ENCODE measurements around the gene VSIG2.
A peak's percentile ranks its signal among the peaks of the same experiment; 100 is the strongest.

The VSIG2 gene

DNA sequence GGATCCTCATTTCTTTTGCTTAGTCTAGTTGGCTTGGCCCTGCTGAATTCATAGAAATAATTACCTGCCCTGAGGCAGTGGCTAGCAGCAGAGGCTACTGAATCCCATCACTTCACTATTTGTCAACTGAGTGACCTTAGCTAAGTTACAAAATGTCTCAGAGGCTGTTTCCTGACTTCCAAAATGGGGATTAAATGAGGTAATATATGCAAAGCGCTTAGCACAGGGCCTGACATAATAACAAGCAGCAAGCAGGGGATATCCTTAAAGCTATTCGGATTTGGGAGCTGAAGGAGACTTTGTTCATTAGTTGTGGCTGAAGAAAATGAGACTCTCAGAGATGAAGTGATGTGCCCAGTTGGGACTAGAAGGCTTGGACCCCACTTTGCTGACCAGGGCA is 9.5 kb downstream of the VSIG2 start:
- no peaks in the 10 kb centered on the region for H3K27me3 ChIP-seq
- H4K20me1 ChIP-seq, result peaks cover 31% of the 10 kb centered on the region; the same call in 1 of the 2 replicates
- H3K4me1 ChIP-seq, result peaks cover 45% of the 10 kb centered on the region
- peaks cover 5% of the 10 kb centered on the region; the same call in 1 of the 2 replicates for H3K36me3 ChIP-seq
- H3K4me3 ChIP-seq, result no peak overlapping the region
- H3K27ac ChIP-seq, result no peak overlapping the region
- no peaks in the 10 kb centered on the region for H3K9me3 ChIP-seq
- H3K9ac ChIP-seq, result no peak overlapping the region
- no peak overlapping the region for H3K4me2 ChIP-seq
- no peak for TF ChIP-seq Cebpa-rat (IDR thresholded peaks at IDR 0.05)

DNA sequence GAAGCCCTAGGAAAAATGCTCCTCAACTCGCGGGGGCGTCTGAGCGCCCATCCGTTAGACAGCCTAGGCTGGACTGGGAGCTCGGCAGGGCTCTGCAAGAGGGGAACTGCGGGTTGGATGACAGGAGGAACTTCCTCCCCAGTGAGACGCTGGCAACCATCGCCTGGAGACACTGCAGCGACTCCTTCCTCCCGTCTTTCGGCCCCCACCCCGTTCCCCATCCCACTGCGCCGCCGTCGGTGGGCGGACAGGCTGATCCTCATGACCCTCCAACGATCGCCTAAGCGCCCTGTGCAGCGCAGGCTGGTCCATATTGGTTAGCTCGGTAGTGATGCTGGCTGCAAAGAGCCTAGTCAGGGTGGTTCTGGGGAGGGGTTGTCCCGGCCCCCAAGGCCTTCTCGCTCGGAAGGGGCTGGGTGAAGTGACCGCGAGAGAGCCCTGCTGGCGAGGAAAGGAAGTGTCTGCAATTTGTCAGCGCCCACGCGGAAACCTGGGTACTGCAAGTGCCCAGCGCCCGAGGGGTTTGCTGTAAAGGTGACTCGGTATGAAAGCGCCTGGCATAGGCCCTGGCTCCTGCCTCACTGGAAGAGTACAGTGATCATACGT is 11.7 kb downstream of the VSIG2 start:
- H3K4me3 ChIP-seq, result peak overlapping the region; percentile 71
- peak overlapping the region; percentile 98 for H3K4me2 ChIP-seq
- H3K27ac ChIP-seq, result no peak overlapping the region
- H3K36me3 ChIP-seq, result peaks cover 5% of the 10 kb centered on the region; the same call in 1 of the 2 replicates
- H3K9me3 ChIP-seq, result no peaks in the 10 kb centered on the region
- peak overlapping the region; percentile 58 for H3K9ac ChIP-seq
- peaks cover 45% of the 10 kb centered on the region for H3K4me1 ChIP-seq
- peaks cover 31% of the 10 kb centered on the region; the same call in 1 of the 2 replicates for H4K20me1 ChIP-seq
- no peaks in the 10 kb centered on the region for H3K27me3 ChIP-seq
- TF ChIP-seq Cebpa-rat (IDR thresholded peaks at IDR 0.05), result no peak

DNA sequence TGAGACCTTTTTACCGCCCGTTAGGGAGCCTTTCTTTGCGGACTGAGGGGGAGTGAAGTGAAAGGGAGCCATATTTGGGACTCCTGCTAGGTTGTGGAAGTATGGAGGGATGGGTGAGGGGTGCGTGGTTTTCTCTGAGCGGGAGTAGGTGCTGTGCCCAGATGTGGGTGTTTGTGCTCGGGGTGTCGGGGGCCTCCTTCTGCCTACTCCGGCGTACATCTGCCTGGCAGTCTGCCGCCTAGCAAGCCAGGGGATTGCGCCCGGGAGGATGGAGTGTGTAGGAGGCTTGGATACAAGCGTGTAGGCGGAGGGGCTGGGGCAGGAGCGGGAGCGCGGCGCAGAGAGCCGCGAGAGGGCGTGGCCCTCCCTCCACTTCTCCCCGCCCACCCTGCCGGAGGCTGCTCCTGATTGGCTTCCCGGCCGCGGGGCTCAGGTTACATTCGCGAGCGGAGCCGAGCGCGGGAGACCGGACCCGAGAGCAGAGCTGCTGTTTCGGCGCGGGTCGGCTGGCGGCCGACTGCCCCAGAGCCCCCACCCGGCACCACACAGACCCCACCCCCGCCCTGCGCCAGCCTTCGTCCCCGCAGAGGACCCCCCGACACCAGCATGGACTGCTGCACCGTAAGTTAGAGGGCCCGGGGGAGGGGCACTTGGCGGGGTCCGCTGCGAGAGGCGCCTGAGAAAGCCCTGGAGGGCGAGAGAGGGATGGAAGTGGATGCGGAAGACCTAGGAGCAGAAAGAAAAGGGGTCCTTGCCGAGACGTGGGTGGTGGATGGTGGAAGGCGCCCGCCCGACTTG is 12.4 kb downstream of the VSIG2 start, which contains the start of gene NRGN:
NRGN (plus strand) TSS at position 464 of the 798 bp plus-strand sequence; CDS start at position 607, 143 bp downstream.
- Histone ChIP-seq H4K20me1 (peaks cover 31% of the 10 kb centered on the region; the same call in 1 of the 2 replicates), H3K9ac (peak within 1 kb of the TSS; percentile 58), H3K4me2 (peak within 1 kb of the TSS; percentile 98), H3K27me3 (no peaks in the 10 kb centered on the region), H3K9me3 (no peaks in the 10 kb centered on the region), H3K4me1 (peaks cover 43% of the 10 kb centered on the region), H3K36me3 (peaks cover 5% of the 10 kb centered on the region; the same call in 1 of the 2 replicates), H3K4me3 (peak within 1 kb of the TSS; percentile 71), H3K27ac (no peak within 1 kb of the TSS)
- no peak for TF ChIP-seq Cebpa-rat (IDR thresholded peaks at IDR 0.05)

DNA sequence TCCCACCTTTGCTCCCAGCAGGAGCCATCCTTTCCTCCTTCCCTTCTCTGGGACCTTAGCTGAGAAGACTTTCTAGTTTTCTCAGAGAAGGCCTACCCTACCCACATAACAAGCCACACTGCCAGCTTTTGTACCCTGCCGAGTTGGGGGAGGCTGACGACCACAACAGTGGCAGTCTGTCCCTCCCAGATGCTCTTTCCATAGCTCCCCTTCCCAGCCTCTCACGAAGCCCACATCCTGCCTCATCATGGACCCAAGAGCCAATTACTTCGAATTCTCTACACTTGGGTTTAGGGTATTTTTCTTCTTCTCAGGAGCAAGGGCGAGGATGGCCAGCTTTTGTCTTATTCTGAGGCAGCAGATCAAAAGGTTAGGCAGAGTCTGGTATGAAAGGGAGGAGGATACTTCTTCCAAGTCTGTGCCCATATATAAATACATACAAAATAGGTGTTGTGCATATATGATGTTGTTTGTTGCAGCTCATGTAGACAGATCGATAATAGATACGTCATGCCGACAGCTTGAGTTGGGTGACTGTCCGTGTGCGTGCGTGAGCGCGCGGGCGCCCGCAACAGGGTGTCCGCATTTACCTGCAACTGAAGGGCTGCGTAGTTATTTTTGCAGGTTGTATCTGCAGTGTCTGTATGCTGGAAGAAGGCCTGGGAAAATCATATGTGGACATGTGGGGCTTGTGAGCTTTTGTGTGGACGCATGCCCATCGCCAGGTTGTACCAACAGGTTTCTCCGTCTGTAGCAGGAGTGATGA is 13.2 kb downstream of the VSIG2 start:
- Histone ChIP-seq H4K20me1 (peaks cover 30% of the 10 kb centered on the region; the same call in 1 of the 2 replicates), H3K4me3 (no peak overlapping the region), H3K4me2 (peak overlapping the region; percentile 98), H3K36me3 (peaks cover 5% of the 10 kb centered on the region; the same call in 1 of the 2 replicates), H3K27me3 (no peaks in the 10 kb centered on the region), H3K9me3 (no peaks in the 10 kb centered on the region), H3K4me1 (peaks cover 43% of the 10 kb centered on the region), H3K27ac (no peak overlapping the region), H3K9ac (no peak overlapping the region)
- TF ChIP-seq Cebpa-rat (IDR thresholded peaks at IDR 0.05), result no peak

DNA sequence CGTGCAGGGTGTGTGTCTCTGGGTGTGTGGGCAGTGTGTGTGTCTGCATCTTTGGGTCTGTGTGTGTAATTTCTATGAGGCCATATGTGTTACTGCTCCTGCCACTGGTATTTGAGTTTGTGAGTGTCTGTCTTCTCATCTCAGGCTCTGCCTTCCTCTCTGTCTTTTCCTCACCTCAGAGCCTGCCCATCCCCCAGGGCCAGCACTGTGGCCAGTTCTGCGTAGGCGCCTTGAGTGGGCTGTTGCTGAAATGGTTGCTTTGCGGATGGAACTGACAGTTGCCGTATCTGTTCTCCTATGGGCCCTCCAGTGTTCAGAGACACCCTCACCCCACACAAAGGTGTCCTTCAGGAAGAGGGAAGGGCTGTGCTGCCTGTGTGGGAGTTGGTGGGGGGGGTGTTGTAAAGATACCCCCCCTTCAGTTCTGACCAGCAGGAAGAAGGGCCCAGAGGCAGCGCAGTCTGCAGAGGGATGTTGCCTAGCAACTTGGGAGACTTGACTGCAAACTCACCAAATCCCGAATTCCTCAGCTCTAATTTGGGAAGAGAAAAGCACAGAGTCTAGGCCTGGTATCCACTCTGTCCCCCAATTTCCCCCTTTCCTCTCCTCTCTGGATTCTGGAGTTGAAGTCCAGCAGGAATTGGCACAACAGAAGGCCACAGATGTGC is 14.3 kb downstream of the VSIG2 start:
- peaks cover 19% of the 10 kb centered on the region; the same call in 1 of the 2 replicates for H4K20me1 ChIP-seq
- H3K9me3 ChIP-seq, result no peaks in the 10 kb centered on the region
- H3K4me1 ChIP-seq, result peaks cover 43% of the 10 kb centered on the region
- no peak for TF ChIP-seq Cebpa-rat (IDR thresholded peaks at IDR 0.05)
- no peak overlapping the region for H3K9ac ChIP-seq
- no peak overlapping the region for H3K27ac ChIP-seq
- peak overlapping the region; percentile 70; the same call in 1 of the 2 replicates for H3K4me2 ChIP-seq
- peaks cover 2% of the 10 kb centered on the region; the same call in 1 of the 2 replicates for H3K36me3 ChIP-seq
- H3K4me3 ChIP-seq, result no peak overlapping the region
- H3K27me3 ChIP-seq, result no peaks in the 10 kb centered on the region

DNA sequence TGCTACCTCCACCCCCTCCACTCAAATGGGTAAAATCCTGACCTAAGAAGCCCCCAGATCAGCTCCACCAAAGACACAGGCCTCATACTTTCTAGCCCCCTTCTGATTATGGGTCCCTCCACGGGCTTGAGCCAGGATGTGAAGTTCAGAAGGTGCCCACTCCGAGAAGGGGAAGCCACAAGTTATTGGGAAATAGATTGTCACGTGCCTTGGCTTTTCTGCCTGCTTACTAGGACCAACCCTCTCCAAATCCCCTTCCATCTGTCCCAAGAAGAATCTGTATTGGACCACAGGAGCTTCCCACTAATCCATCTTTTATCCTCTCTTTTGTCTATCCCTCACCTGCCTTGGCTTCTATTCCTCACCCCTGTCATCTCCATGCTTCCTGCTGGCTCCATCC is 15.3 kb downstream of the VSIG2 start:
- H3K4me2 ChIP-seq, result peak overlapping the region; percentile 70
- no peaks in the 10 kb centered on the region for H3K9me3 ChIP-seq
- no peak overlapping the region for H3K27ac ChIP-seq
- H4K20me1 ChIP-seq, result 0 out of 2 replicates have a peak, but pooled peaks cover 13% of the 10 kb centered on the region
- no peak overlapping the region for H3K4me3 ChIP-seq
- peaks cover 41% of the 10 kb centered on the region for H3K4me1 ChIP-seq
- 0 out of 2 replicates have a peak, but pooled peaks have one; percentile 53 for TF ChIP-seq Cebpa-rat (IDR thresholded peaks at IDR 0.05)
- no peaks in the 10 kb centered on the region for H3K27me3 ChIP-seq
- no peaks in the 10 kb centered on the region for H3K36me3 ChIP-seq
- H3K9ac ChIP-seq, result 0 out of 2 replicates have a peak overlapping the region, but pooled peaks have one; percentile 6

DNA sequence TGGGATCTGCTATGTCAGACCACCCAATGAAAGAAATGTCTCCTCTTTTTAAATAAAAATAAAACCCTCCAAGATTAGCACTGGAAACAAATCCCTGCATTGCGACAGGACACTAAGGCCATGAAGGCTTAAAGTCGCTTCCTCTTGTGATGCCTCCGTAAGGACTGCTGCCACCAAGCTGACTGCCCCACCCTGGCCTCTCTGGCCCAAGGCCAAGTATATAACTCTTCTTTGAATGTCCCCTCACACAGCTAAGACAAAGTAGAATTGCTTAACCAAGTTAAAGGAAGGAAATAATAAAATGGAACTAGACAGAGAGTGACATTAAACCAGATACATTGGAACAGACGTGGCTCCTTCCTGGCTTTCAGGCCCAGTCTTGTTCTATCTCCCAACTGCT is 19.8 kb downstream of the VSIG2 start:
- no peaks in the 10 kb centered on the region for H3K27me3 ChIP-seq
- H3K4me3 ChIP-seq, result no peak overlapping the region
- no peaks in the 10 kb centered on the region for H4K20me1 ChIP-seq
- H3K9me3 ChIP-seq, result no peaks in the 10 kb centered on the region
- no peak for TF ChIP-seq Cebpa-rat (IDR thresholded peaks at IDR 0.05)
- no peaks in the 10 kb centered on the region for H3K36me3 ChIP-seq
- no peak overlapping the region for H3K4me2 ChIP-seq
- H3K4me1 ChIP-seq, result peaks cover 17% of the 10 kb centered on the region
- no peak overlapping the region for H3K9ac ChIP-seq
- no peak overlapping the region for H3K27ac ChIP-seq

DNA sequence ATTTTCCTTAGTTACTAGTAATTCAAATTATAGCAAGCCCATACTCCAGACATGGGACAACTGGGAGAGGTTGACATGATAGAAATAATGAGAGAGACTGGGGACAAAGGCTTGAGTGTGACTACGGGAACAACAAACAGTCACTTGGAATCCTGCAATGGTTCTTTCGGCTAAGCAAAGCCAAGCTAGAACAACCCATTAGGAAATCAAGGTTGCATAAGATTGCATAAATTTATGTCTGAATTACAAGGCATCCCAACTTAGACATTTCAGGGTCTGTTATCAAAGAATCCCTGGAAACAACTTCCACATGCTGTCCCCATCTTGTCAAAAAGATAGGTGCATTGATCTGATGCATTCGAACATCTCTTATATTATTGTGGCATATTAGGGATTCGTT is 22.5 kb downstream of the VSIG2 start:
- H3K27me3 ChIP-seq, result no peaks in the 10 kb centered on the region
- H3K9ac ChIP-seq, result no peak overlapping the region
- H3K36me3 ChIP-seq, result no peaks in the 10 kb centered on the region
- H3K4me1 ChIP-seq, result peaks cover 31% of the 10 kb centered on the region
- H4K20me1 ChIP-seq, result no peaks in the 10 kb centered on the region
- no peak overlapping the region for H3K27ac ChIP-seq
- H3K4me3 ChIP-seq, result no peak overlapping the region
- no peak for TF ChIP-seq Cebpa-rat (IDR thresholded peaks at IDR 0.05)
- H3K4me2 ChIP-seq, result no peak overlapping the region
- H3K9me3 ChIP-seq, result no peaks in the 10 kb centered on the region

DNA sequence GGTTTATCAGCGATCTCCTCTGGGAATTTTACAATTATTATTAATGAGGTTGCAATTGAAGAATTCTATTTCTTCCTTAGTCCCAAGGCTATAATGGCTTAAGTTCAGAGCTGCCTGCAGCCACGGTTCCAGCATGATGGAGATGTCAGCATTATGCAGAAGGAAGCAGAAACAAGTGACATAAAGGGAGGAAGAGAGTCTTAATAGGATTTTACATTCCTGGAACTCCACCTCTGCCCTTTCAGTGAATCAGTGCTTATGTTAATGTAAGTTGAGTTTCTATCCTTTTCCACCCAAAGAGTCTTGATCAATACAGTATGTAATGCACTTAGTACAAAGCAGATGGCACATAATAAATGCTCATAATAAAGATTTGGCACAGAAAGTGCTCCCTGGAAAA is 23.9 kb downstream of the VSIG2 start:
- no peak for TF ChIP-seq Cebpa-rat (IDR thresholded peaks at IDR 0.05)
- H3K9me3 ChIP-seq, result no peaks in the 10 kb centered on the region
- no peak overlapping the region for H3K4me3 ChIP-seq
- no peak overlapping the region for H3K4me2 ChIP-seq
- no peaks in the 10 kb centered on the region for H4K20me1 ChIP-seq
- H3K36me3 ChIP-seq, result no peaks in the 10 kb centered on the region
- no peak overlapping the region for H3K9ac ChIP-seq
- no peaks in the 10 kb centered on the region for H3K27me3 ChIP-seq
- no peak overlapping the region for H3K27ac ChIP-seq
- H3K4me1 ChIP-seq, result peaks cover 45% of the 10 kb centered on the region

Data from BLaER1 (cell line).